Natural killer cell (primary cell): Measurements from ENCODE around the gene TMEM39A. TPM values are rescaled to one million over a fixed set of nuclear protein-coding genes. Genes with fewer than 3 reads are reported as not detected.

Source experiments
- ATAC-seq, 3 donors: fragments of 150-1000 bp in 2 of 3; fragments of 200-7000 bp in 1 of 3; cut with Tn5 transposase; 1 replicate in 1 of 3; 2 replicates in 2 of 3; pipeline ENCODE4 v1.10.0; 2021; ENCODE audit warnings: mild to moderate bottlenecking in 2 of 3, moderate library complexity in 2 of 3
- DNase-seq, 2 donors: peaks; one replicate each; pipeline versions ENCODE4 v3.0.0 to v3.0.0-alpha.2; 2013 to 2021; ENCODE audit warnings: mixed read lengths in 1 of 2
- H3K27ac ChIP-seq: one replicate; pipeline ENCODE4 v1.5.1; 2013; ENCODE audit warnings: mild to moderate bottlenecking, low read length
- H3K27me3 ChIP-seq: one replicate; pipeline ENCODE4 v1.6.1; 2013; ENCODE audit warnings: low read length; ENCODE audit not compliant: control insufficient read depth, insufficient read depth
- H3K36me3 ChIP-seq: one replicate; pipeline ENCODE4 v1.6.1; 2013; ENCODE audit warnings: low read length; ENCODE audit not compliant: control insufficient read depth, insufficient read depth
- H3K4me1 ChIP-seq: one replicate; pipeline ENCODE4 v1.6.1; 2013; ENCODE audit warnings: low read length; ENCODE audit not compliant: control insufficient read depth, insufficient read depth
- H3K4me3 ChIP-seq: one replicate; pipeline ENCODE4 v1.5.1; 2013; ENCODE audit warnings: low read length
- H3K9me3 ChIP-seq: one replicate; pipeline ENCODE4 v1.6.1; 2013; ENCODE audit warnings: low read length; ENCODE audit not compliant: control insufficient read depth, insufficient read depth
- H3K27ac Mint-ChIP-seq, 2 donors: one replicate each; pipeline ENCODE4 v1.8.0; 2022; ENCODE audit warnings: mild to moderate bottlenecking in 2 of 2, mixed read lengths in 2 of 2, moderate library complexity in 1 of 2
- H3K27me3 Mint-ChIP-seq, 2 donors: one replicate each; pipeline ENCODE4 v1.8.0; 2022; ENCODE audit warnings: low read depth in 2 of 2, mixed read lengths in 2 of 2
- H3K36me3 Mint-ChIP-seq: one replicate; pipeline ENCODE4 v1.8.0; 2022; ENCODE audit warnings: mixed read lengths
- H3K4me1 Mint-ChIP-seq, 2 donors: one replicate each; pipeline ENCODE4 v1.8.0; 2022; ENCODE audit warnings: mixed read lengths in 2 of 2
- H3K4me3 Mint-ChIP-seq: one replicate; pipeline ENCODE4 v1.8.0; 2022; ENCODE audit warnings: mild to moderate bottlenecking, moderate library complexity, mixed read lengths
- H3K9me3 Mint-ChIP-seq, 2 donors: one replicate each; pipeline ENCODE4 v1.8.0; 2022; ENCODE audit warnings: mixed read lengths in 2 of 2
- WGBS: methylation state at CpG from one replicate; pipeline ENCODE4 v1.1.7; 2013; ENCODE audit warnings: missing lambda C conversion rate; ENCODE audit not compliant: insufficient coverage; 5-methylcytosine and 5-hydroxymethylcytosine counted together
- intact Hi-C: fragments of 100-400 bp; cut with micrococcal nuclease; formaldehyde crosslinking; loops from one replicate; pipeline ENCODE4 v1.14.2; 2022
- total RNA-seq, 4 donors: library from RNA; stranded (reverse); fragments of 120-200 nt in 1 of 4; gene quantifications; one replicate each; pipeline versions ENCODE4 v1.2.3 to v1.2.4, GENCODE V29; 2013 to 2022
- TF ChIP-seq, protein P1 (sequence below): fragments of 200-600 bp; IDR thresholded peaks from one replicate; pipeline ENCODE4 v1.8.0; 2022; ENCODE audit warnings: antibody characterized with exemption

Gene TMEM39A
- total RNA-seq, 3 donors from 2014 or later (not counting 1 experiment from before 2014, with no cell fraction given): 64.2 to 76.5 (median 64.7) TPM

DNA sequence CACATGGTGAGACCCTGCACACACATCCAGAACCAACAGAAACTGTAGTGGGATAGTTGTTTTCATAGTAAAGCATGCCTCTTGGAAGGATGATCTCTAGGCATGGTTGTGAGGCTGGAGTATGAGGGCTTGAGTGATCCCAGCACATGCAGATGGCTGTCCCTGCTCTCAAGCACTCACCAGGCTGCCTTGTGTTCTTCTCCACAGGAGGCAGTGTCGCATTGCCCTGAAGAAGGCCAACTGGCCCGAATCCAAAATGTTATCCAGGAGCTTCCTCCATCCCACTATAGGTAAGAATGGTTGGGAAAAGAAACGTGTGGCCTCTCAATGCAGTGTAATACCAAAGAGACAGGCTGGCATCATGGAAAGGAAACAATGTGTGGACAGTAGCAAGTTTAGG is 82.7 kb downstream of the TMEM39A start:
- no peak overlapping the region for H3K4me3 ChIP-seq
- H3K36me3 Mint-ChIP-seq: no peaks in the 10 kb centered on the region
- H3K4me1 Mint-ChIP-seq: no peaks in the 10 kb centered on the region
- no peak overlapping the region for H3K27ac Mint-ChIP-seq
- peaks cover 15% of the 10 kb centered on the region for H3K36me3 ChIP-seq
- no peaks in the 10 kb centered on the region for H3K9me3 Mint-ChIP-seq
- TF ChIP-seq, protein P1, sequence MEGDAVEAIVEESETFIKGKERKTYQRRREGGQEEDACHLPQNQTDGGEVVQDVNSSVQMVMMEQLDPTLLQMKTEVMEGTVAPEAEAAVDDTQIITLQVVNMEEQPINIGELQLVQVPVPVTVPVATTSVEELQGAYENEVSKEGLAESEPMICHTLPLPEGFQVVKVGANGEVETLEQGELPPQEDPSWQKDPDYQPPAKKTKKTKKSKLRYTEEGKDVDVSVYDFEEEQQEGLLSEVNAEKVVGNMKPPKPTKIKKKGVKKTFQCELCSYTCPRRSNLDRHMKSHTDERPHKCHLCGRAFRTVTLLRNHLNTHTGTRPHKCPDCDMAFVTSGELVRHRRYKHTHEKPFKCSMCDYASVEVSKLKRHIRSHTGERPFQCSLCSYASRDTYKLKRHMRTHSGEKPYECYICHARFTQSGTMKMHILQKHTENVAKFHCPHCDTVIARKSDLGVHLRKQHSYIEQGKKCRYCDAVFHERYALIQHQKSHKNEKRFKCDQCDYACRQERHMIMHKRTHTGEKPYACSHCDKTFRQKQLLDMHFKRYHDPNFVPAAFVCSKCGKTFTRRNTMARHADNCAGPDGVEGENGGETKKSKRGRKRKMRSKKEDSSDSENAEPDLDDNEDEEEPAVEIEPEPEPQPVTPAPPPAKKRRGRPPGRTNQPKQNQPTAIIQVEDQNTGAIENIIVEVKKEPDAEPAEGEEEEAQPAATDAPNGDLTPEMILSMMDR: no peak
- no peaks in the 10 kb centered on the region for H3K4me1 ChIP-seq
- no peaks in the 10 kb centered on the region for H3K9me3 ChIP-seq
- no peak overlapping the region for H3K4me3 Mint-ChIP-seq
- H3K27ac ChIP-seq: no peak overlapping the region
- no peak for DNase-seq
- H3K27me3 ChIP-seq: no peaks in the 10 kb centered on the region
- no peak for ATAC-seq
- WGBS: 89% methylated on average over 1 of the region's 3 CpGs
- intact Hi-C loops: no loop called here
- no peaks in the 10 kb centered on the region for H3K27me3 Mint-ChIP-seq

Other genes with a start within 250 kb of the TMEM39A start
- 10 to 100 TPM; 35.1 to 54.1 (median 48.8) TPM for gene B4GALT4, start 222.7 kb downstream of the TMEM39A start, total RNA-seq
- gene ARHGAP31, start 169.2 kb downstream of the TMEM39A start, total RNA-seq: 1 to 10 TPM; 4.1 to 8.4 (median 8.4) TPM
- gene POGLUT1, start 5.3 kb upstream of the TMEM39A start, total RNA-seq: 10 to 100 TPM; 29.4 to 38.1 (median 29.8) TPM
- 10 to 100 TPM; 31.9 to 50.1 (median 34.1) TPM for gene TIMMDC1, start 34.9 kb upstream of the TMEM39A start, total RNA-seq
- 1 to 10 TPM in 1 of 3 donors, under 1 TPM in 1, not detected in 1; 0.40 to 1.1 TPM for gene CD80, start 96.0 kb upstream of the TMEM39A start, total RNA-seq
- 1 to 10 TPM; 3.8 to 6.2 (median 4.5) TPM for gene ADPRH, start 115.9 kb upstream of the TMEM39A start, total RNA-seq
- under 1 TPM in 2 of 3 donors, not detected in 1; 0.20 to 0.34 TPM for gene PLA1A, start 134.3 kb upstream of the TMEM39A start, total RNA-seq
- 1 to 10 TPM; 6.2 to 8.0 (median 7.9) TPM for gene POPDC2, start 197.0 kb upstream of the TMEM39A start, total RNA-seq
- 10 to 100 TPM; 35.6 to 44.8 (median 40.6) TPM for gene COX17, start 213.8 kb upstream of the TMEM39A start, total RNA-seq
- gene CFAP91, start 239.4 kb upstream of the TMEM39A start, total RNA-seq: under 1 TPM in 1 of 3 donors, not detected in 2; 0.14 TPM